GM12875 (cell line): Measurements from ENCODE around the gene MCCC2.
"Not testable (repeated sequence)": the region's sequence is repeated elsewhere in the genome, so short reads cannot be mapped to it uniquely, and the experiment has no call there.

Experiments
- H3K4me3 ChIP-seq: one replicate; pipeline ENCODE4 v1.5.1; 2011; ENCODE audit warnings: low read depth, low read length, control low read depth
- CTCF ChIP-seq: IDR thresholded peaks from 2 replicates; pipeline ENCODE4 v1.5.1; 2011; ENCODE audit warnings: low read depth, mild to moderate bottlenecking, control low read depth, inconsistent platforms, low read length, moderate library complexity, borderline replicate concordance; ENCODE audit not compliant: insufficient read depth

The MCCC2 gene

GRCh38 chr5:71586941-71587765 lies at the start of gene MCCC2:
Gene MCCC2, plus strand, starts transcription at chr5:71587340. Its CDS starts 86 bp downstream, at chr5:71587426.
- H3K4me3 ChIP-seq, result peak within 1 kb of the TSS; percentile 93
- TF ChIP-seq CTCF, result no peak

- no peak overlapping the region for H3K4me3 ChIP-seq
- no peak for TF ChIP-seq CTCF
Measured at GRCh38 chr5:71537687-71538086, 49.5 kb upstream of the MCCC2 start.

GRCh38 chr5:71550885-71551284 lies 36.3 kb upstream of the MCCC2 start:
- not testable (repeated sequence) for H3K4me3 ChIP-seq

- not testable (repeated sequence) for H3K4me3 ChIP-seq
Measured at GRCh38 chr5:71551582-71551981, 35.6 kb upstream of the MCCC2 start.

GRCh38 chr5:71552026-71552749 lies 35.0 kb upstream of the MCCC2 start:
- H3K4me3 ChIP-seq, result not testable (repeated sequence)

- no peak overlapping the region for H3K4me3 ChIP-seq
- TF ChIP-seq CTCF, result no peak
Measured at GRCh38 chr5:71563161-71563560, 24.0 kb upstream of the MCCC2 start.

GRCh38 chr5:71564895-71565294 lies 22.2 kb upstream of the MCCC2 start:
- no peak overlapping the region for H3K4me3 ChIP-seq
- TF ChIP-seq CTCF, result no peak

- no peak overlapping the region for H3K4me3 ChIP-seq
- no peak for TF ChIP-seq CTCF
Measured at GRCh38 chr5:71569748-71570509, 17.2 kb upstream of the MCCC2 start.

- H3K4me3 ChIP-seq, result not testable (repeated sequence)
Measured at GRCh38 chr5:71571811-71572210, 15.3 kb upstream of the MCCC2 start.
